Endothelial cell of umbilical vein (primary cell): ENCODE measurements around the gene SORCS2. TPM values are rescaled to one million over a fixed set of nuclear protein-coding genes. Genes with fewer than 3 reads are reported as not detected.

Experiments used
- BruUV-seq: library from RNA; stranded (reverse); fragments of 400-500 nt; replicated peaks from 2 replicates; lab custom pipeline; 2021; lab: Mats Ljungman, UMichigan
- CTCF ChIA-PET: fragments of 300-600, 350-600 bp; sonication (Branson Sonifier 250); formaldehyde crosslinking; loops from one replicate; lab custom pipeline; 2021; ENCODE audit warnings: antibody characterized with exemption, inconsistent platforms; lab: Charles Lee
- POLR2A ChIA-PET: fragments of 300-600, 350-600 bp; sonication (Branson Sonifier 250); formaldehyde crosslinking; loops from one replicate; lab custom pipeline; 2021; ENCODE audit warnings: antibody characterized with exemption, inconsistent platforms; lab: Charles Lee
- DNase-seq: peaks from one replicate; pipeline ENCODE4 v3.0.0-alpha.2; 2011; ENCODE audit warnings: low read depth, low spot score
- FAIRE-seq: peaks from 2 replicates; lab custom pipeline; 2011; peaks lifted over from hg19 to GRCh38; lab: Jason Lieb, UNC
- H2AFZ ChIP-seq: 2 replicates; pipeline ENCODE4 v1.6.0; 2012; ENCODE audit warnings: low read depth, low read length, control low read depth, inconsistent platforms
- H3K27ac ChIP-seq: 2 replicates; pipeline ENCODE4 v1.5.1; 2011; ENCODE audit warnings: low read depth, mild to moderate bottlenecking, control low read depth, low read length, moderate library complexity; ENCODE audit not compliant: insufficient read depth
- H3K27me3 ChIP-seq, 2 experiments: 2 replicates each; pipeline versions ENCODE4 v1.6.0 to v1.6.1; 2011; ENCODE audit warnings: low read length in 2 of 2, mixed read lengths in 1 of 2; ENCODE audit not compliant: control insufficient read depth in 2 of 2, insufficient read depth in 2 of 2
- H3K36me3 ChIP-seq, 2 experiments: 2 replicates in 1 of 2; 3 replicates in 1 of 2; pipeline ENCODE4 v1.5.1; 2011; ENCODE audit warnings: low read length in 2 of 2, mild to moderate bottlenecking in 1 of 2, moderate library complexity in 1 of 2; ENCODE audit not compliant: control insufficient read depth in 2 of 2, insufficient read depth in 2 of 2; ENCODE audit errors: extremely low read depth in 1 of 2
- H3K4me1 ChIP-seq: 3 replicates; pipeline ENCODE4 v1.5.1; 2011; ENCODE audit warnings: mild to moderate bottlenecking, low read length; ENCODE audit not compliant: control insufficient read depth, insufficient read depth; ENCODE audit errors: extremely low read depth
- H3K4me2 ChIP-seq: 2 replicates; pipeline ENCODE4 v1.6.1; 2011; ENCODE audit warnings: low read length, control low read depth, mixed read lengths; ENCODE audit not compliant: insufficient read depth
- H3K4me3 ChIP-seq, 3 experiments: fragments of 200-600 bp in 1 of 3; sonication (generic), shearing (Covaris generic) in 1 of 3; replicated peaks in 1 of 3; 2 replicates each; pipeline ENCODE4 v1.5.1; 2011 to 2016; ENCODE audit warnings: control low read depth in 3 of 3, low read length in 3 of 3, mild to moderate bottlenecking in 2 of 3, inconsistent platforms in 1 of 3, low read depth in 1 of 3, moderate library complexity in 1 of 3; ENCODE audit not compliant: insufficient read depth in 1 of 3
- H3K79me2 ChIP-seq: 2 replicates; pipeline ENCODE4 v1.6.0; 2012; ENCODE audit warnings: low read length, inconsistent platforms; ENCODE audit not compliant: control insufficient read depth, insufficient read depth
- H3K9ac ChIP-seq: replicated peaks from 2 replicates; pipeline ENCODE3; 2011; ENCODE audit warnings: low read length, control low read depth; ENCODE audit not compliant: insufficient read depth; ENCODE audit errors: extremely low read depth
- H3K9me1 ChIP-seq: replicated peaks from 3 replicates; pipeline ENCODE4 v1.6.0; 2011; ENCODE audit warnings: mild to moderate bottlenecking, low read length; ENCODE audit not compliant: control insufficient read depth, insufficient read depth; ENCODE audit errors: extremely low read depth
- H3K9me3 ChIP-seq: replicated peaks from 2 replicates; pipeline ENCODE4 v1.5.1; 2012; ENCODE audit warnings: low read length, inconsistent platforms; ENCODE audit not compliant: control insufficient read depth, insufficient read depth
- H4K20me1 ChIP-seq: replicated peaks from 2 replicates; pipeline ENCODE3; 2011; ENCODE audit warnings: mild to moderate bottlenecking, low read length; ENCODE audit not compliant: control insufficient read depth, insufficient read depth; ENCODE audit errors: extremely low read depth
- CTCF ChIP-seq, 2 donors: IDR thresholded peaks; 1 replicate in 1 of 2; 2 replicates in 1 of 2; pipeline ENCODE4 v1.5.1; 2011; ENCODE audit warnings: low read length in 2 of 2, mild to moderate bottlenecking in 2 of 2, moderate library complexity in 2 of 2, control low read depth in 1 of 2, inconsistent platforms in 1 of 2, low read depth in 1 of 2; ENCODE audit not compliant: insufficient read depth in 1 of 2; ENCODE audit errors: extremely low read depth in 1 of 2
- EZH2 ChIP-seq: IDR thresholded peaks from 2 replicates; pipeline ENCODE4 v1.6.1; 2012; ENCODE audit warnings: borderline replicate concordance, low read depth, mild to moderate bottlenecking, moderate library complexity, low read length, inconsistent platforms; ENCODE audit not compliant: severe bottlenecking
- FOS ChIP-seq: IDR thresholded peaks from 2 replicates; pipeline ENCODE4 v1.6.1; 2011; ENCODE audit warnings: mild to moderate bottlenecking, low read length, moderate library complexity, borderline replicate concordance; ENCODE audit not compliant: insufficient read depth
- GATA2 ChIP-seq: IDR thresholded peaks from 2 replicates; pipeline ENCODE4 v1.7.0; 2011; ENCODE audit warnings: low read depth, mild to moderate bottlenecking, moderate library complexity, mixed read lengths, low read length; ENCODE audit not compliant: insufficient read length, insufficient read depth
- JUN ChIP-seq: IDR thresholded peaks from 2 replicates; pipeline ENCODE4 v1.6.1; 2011; ENCODE audit warnings: borderline replicate concordance, low read depth; ENCODE audit not compliant: insufficient read length, insufficient read depth
- MAX ChIP-seq: IDR thresholded peaks from 2 replicates; pipeline ENCODE4 v1.6.1; 2011; ENCODE audit not compliant: insufficient read depth, insufficient read length
- MYC ChIP-seq: IDR thresholded peaks from one replicate; pipeline ENCODE4 v1.6.1; 2011; ENCODE audit warnings: mild to moderate bottlenecking, low read depth, low read length
- POLR2A ChIP-seq: IDR thresholded peaks from 2 replicates; pipeline ENCODE4 v1.6.1; 2012; ENCODE audit warnings: low read depth, mild to moderate bottlenecking, control low read depth, low read length
- POLR2AphosphoS5 ChIP-seq: IDR thresholded peaks from 2 replicates; pipeline ENCODE4 v1.6.1; 2012; ENCODE audit warnings: low read depth, mild to moderate bottlenecking, control low read depth, low read length, moderate library complexity; ENCODE audit not compliant: insufficient read depth
- dilution Hi-C: fragments of 300-500 bp; cut with MboI; formaldehyde crosslinking; loops from one replicate; pipeline ENCODE4 v1.15.0; 2019; ENCODE audit warnings: low sequenced_read_pairs; ENCODE audit not compliant: extremely low pct_ligation_motif_present
- intact Hi-C: fragments of 100-400 bp; cut with micrococcal nuclease; formaldehyde crosslinking; loops from one replicate; pipeline ENCODE4 v1.10.0; 2022
- polyA plus RNA-seq, 4 experiments: library from polyadenylated mRNA; depleted of rRNA in 3 of 4; stranded (reverse) in 3 of 4; unstranded in 1 of 4; fragments of >200 nt; gene quantifications; 2 replicates each; pipeline versions ENCODE4 v1.2.1 to v1.2.3, GENCODE V29; 2011 to 2012; ENCODE audit warnings: missing spikeins in 1 of 4
- total RNA-seq: library from RNA; stranded (reverse); gene quantifications from 2 replicates; pipeline ENCODE4 v1.2.3, GENCODE V29; 2021

Gene SORCS2
- total and polyA plus RNA-seq, 2 donors (not counting 3 experiments of a cell fraction or from before 2014, with no cell fraction given): not detected

- CTCF ChIA-PET: no interaction called here
These were observed 258.6 kb downstream of the SORCS2 start for GRCh38 chr4:7450775-7451433.

GRCh38 chr4:7451434-7451789 lies 259.1 kb downstream of the SORCS2 start:
- intact Hi-C loops: no loop called here
- Histone ChIP-seq H3K79me2 (no peaks in the 10 kb centered on the region), H3K9me1 (no peaks in the 10 kb centered on the region), H3K36me3 (no peaks in the 10 kb centered on the region), H3K27me3 (no peaks in the 10 kb centered on the region), H3K4me1 (no peaks in the 10 kb centered on the region), H4K20me1 (no peaks in the 10 kb centered on the region), H3K4me2 (no peak overlapping the region), H2AFZ (no peak overlapping the region), H3K27ac (no peak overlapping the region), H3K9me3 (peaks cover 1% of the 10 kb centered on the region), H3K9ac (no peak overlapping the region), H3K4me3 (no peak overlapping the region)
- dilution Hi-C loops: no loop called here
- no TSS peak for BruUV-seq
- TF ChIP-seq CTCF (IDR thresholded peaks at IDR 0.05; ENCODE audit: extremely low read depth in 1 of 2, insufficient read depth in 1 of 2, low read depth in 1 of 2, low read length in 2 of 2) (no peak), POLR2AphosphoS5 (no peak), POLR2A (no peak), FOS (no peak), JUN (no peak), MYC (no peak), GATA2 (no peak), EZH2 (no peak), MAX (no peak)
- POLR2A ChIA-PET: no interaction called here
- FAIRE-seq (no peak), DNase-seq (no peak)
- CTCF ChIA-PET: no interaction called here

More at GRCh38 chr4:7450775-7451433, 258.6 kb downstream of the SORCS2 start:
- no peaks in the 10 kb centered on the region for H4K20me1 ChIP-seq
- no peaks in the 10 kb centered on the region for H3K9me1 ChIP-seq
- intact Hi-C loops: no loop called here
- DNase-seq (no peak), FAIRE-seq (no peak)
- no peaks in the 10 kb centered on the region for H3K4me1 ChIP-seq
- H3K9me3 ChIP-seq: peaks cover 1% of the 10 kb centered on the region
- no peak for TF ChIP-seq EZH2
- no peak overlapping the region for H3K9ac ChIP-seq
- no peaks in the 10 kb centered on the region for H3K36me3 ChIP-seq
- no peak overlapping the region for H3K27ac ChIP-seq
- POLR2A ChIA-PET: no interaction called here
- H3K27me3 ChIP-seq: no peaks in the 10 kb centered on the region
- dilution Hi-C loops: no loop called here
- no TSS peak for BruUV-seq
- H3K4me3 ChIP-seq: no peak overlapping the region
- H3K4me2 ChIP-seq: no peak overlapping the region
- H2AFZ ChIP-seq: no peak overlapping the region
- no peaks in the 10 kb centered on the region for H3K79me2 ChIP-seq
